Hair follicular keratinocyte (primary cell): Measurements from ENCODE around the gene MALT1. TPM values are rescaled to one million over a fixed set of nuclear protein-coding genes. Genes with fewer than 3 reads are reported as not detected.

Experiments used
- total RNA-seq: library from RNA; depleted of rRNA; stranded (reverse); fragments of >200 nt; gene quantifications from 2 replicates; pipeline ENCODE4 v1.2.3, GENCODE V29; 2015

Gene MALT1, protein sequence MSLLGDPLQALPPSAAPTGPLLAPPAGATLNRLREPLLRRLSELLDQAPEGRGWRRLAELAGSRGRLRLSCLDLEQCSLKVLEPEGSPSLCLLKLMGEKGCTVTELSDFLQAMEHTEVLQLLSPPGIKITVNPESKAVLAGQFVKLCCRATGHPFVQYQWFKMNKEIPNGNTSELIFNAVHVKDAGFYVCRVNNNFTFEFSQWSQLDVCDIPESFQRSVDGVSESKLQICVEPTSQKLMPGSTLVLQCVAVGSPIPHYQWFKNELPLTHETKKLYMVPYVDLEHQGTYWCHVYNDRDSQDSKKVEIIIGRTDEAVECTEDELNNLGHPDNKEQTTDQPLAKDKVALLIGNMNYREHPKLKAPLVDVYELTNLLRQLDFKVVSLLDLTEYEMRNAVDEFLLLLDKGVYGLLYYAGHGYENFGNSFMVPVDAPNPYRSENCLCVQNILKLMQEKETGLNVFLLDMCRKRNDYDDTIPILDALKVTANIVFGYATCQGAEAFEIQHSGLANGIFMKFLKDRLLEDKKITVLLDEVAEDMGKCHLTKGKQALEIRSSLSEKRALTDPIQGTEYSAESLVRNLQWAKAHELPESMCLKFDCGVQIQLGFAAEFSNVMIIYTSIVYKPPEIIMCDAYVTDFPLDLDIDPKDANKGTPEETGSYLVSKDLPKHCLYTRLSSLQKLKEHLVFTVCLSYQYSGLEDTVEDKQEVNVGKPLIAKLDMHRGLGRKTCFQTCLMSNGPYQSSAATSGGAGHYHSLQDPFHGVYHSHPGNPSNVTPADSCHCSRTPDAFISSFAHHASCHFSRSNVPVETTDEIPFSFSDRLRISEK
- total RNA-seq = 25.6 and 32.1 TPM in 2 replicates

GRCh38 chr18:58671111-58671631, at the start of gene MALT1:
Gene MALT1, plus strand, starts transcription at chr18:58671465. Its CDS starts 179 bp downstream, at chr18:58671644.

Other genes starting within 250 kb of the MALT1 start
- gene ALPK2, start 42.4 kb upstream of the MALT1 start, total RNA-seq = 0.04 TPM in 1 of 2 replicates, not detected in the other
- gene ZNF532, start 193.4 kb downstream of the MALT1 start, total RNA-seq = 28.6 and 44.6 TPM in 2 replicates